HG02678 (cell line): ENCODE measurements around the gene VARS2.
"Not testable (repeated sequence)": the region's sequence is repeated elsewhere in the genome, so short reads cannot be mapped to it uniquely, and the experiment has no call there.

Source experiments
- ATAC-seq: cut with Tn5 transposase; IDR thresholded peaks from one replicate; pipeline ENCODE4 v1.9.1; 2021; ENCODE audit warnings: mild to moderate bottlenecking, moderate library complexity; ENCODE audit not compliant: unreplicated experiment

Gene VARS2

DNA sequence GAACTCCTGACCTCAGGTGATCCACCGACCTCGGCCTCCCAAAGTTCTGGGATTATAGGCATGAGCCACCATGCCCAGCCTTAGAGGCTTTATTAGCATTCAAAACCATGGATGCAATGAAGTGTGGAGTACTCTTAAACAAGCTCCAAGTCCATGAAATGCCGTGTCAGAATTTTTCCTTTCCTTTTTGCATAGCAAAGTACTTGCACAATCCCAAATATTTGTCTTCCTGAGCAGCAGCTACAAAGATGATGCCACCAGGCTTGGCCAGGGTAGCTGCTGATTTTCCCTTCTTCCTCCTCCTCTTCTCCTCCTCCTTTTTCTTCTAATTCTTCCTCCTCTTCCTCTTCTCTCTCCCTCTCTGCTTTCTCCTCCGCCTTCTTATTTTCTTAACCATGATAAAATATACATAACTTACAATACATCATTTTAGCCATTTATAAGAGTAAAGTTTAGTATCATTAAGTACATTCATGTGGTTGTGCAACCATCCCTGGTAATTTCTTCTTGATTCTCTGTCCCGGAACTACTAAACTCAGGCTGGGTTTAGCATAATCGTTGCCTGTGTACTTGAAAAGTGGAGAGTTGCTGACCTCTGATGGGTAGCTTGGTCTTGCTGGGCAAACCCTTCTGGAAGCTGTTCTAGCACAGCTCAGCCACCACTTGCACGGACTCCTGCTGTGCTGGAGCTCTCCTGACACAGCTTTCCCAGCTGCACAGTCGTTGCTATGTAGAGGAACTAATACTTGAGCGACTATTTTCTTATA lies 47.1 kb downstream of the VARS2 start:
- no peak for ATAC-seq

DNA sequence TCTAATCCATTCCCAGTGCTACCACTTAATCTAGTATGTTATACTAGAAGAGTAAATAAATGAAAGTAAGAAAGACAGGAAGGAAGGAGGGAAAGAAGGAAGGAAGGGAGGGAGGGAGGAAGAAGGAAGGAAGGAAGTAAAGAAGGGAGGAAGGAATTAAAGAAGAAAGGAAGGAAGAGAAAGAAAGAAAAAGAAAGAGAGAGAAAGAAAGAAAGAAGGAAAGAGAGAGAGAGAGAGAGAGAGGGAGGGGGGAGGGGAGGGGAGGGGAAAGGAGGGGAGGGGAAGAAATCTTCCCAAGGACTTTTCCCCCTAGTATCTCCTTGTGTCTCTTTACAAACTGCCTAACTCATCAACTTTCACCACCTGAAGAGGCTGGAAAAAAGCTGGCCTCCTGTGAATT lies 48.7 kb downstream of the VARS2 start:
- ATAC-seq, result no peak

DNA sequence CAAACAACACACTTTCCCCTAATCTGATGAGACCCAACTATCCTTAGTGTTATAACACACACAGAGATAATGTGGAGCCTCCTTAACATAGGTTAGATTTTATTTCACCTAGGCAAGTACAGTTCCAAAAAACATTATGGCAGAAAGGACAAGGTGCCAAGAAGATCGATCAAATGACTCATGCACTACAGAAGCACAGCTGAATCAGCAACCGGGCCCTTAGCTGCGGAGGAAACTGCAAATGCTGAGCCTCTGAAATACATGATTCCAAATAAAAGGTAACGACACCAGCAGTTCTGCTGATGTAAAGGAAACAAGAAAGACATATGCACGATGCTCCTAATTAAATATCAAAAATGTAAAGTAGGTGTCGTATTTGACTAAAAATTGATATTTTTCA lies 49.6 kb downstream of the VARS2 start:
- no peak for ATAC-seq

DNA sequence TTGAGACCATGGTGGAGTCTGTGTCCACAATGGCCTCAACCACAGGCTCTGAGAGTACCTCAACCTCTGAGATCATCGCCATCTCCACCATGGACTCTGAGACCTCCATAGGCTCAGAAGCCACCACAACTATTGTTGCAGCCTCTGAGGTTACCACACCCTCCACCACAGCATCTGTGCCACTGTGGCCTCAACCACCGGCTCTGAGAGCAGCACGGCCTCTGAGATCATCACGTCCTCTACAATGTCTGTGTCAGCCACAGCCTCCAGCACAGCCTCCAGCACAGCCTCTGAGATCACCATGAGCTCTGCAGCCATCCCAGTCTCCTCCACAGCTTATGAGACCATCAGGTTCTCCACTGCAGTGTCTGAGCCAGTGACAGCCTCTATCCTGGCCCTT lies 50.0 kb downstream of the VARS2 start:
- no peak for ATAC-seq

DNA sequence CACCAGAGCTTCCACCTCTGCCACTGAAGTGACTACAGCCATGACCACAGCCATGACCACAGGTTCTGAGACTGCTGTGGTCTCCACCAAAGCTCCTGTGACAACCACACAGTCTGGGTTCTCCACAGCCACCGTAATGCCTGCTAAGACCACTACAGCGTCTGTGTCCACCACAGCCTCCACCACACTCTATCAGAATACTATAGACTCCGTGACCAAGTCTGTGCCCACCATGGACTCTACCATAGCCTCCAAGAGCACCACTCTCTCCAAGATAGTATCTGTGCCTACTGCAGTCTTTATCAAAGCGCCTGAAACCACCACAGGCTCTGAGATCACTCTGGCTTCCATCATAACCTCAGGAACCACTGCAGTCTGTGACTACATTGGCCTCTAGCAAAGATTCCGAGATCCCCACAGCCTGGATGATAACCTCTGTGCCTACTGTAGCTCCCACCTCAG lies 51.1 kb downstream of the VARS2 start:
- no peak for ATAC-seq

DNA sequence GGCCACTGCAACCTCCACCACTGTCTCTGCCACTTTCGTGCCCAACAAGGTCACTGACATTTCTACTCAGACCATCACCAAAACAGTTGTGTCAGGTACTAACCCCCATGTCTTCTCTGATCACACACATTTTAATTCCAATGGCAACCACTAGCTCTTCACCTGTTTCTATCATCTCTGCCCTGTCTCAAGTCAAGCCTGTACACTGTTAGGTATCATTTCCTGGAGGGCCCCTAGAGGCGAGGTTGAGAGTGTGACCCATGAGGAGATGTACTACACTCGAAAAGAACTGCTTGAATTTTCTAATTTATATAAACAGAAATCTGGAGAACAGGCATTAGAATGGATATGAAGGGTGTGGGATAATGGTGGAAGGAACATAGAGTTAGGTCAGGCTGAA lies 52.1 kb downstream of the VARS2 start:
- no peak for ATAC-seq

DNA sequence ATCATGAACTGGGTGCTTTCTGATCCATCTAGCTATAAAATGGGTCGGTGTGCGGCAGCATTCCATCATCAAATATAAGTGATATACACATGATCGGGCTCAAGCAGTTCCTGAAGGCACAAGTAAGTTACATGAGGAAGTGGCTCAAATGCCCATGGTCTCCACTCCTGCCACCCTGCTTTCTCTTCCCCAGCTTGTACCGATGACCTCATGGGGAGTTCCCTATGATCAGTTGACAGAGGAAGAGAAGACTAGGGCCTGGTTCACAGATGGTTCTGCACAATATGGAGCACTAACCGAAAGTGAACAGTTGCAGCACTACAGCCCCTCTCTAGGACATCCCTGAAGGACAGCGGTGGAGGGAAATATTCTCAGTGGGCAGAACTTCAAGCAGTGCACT lies 55.1 kb downstream of the VARS2 start:
- not testable (repeated sequence) for ATAC-seq

DNA sequence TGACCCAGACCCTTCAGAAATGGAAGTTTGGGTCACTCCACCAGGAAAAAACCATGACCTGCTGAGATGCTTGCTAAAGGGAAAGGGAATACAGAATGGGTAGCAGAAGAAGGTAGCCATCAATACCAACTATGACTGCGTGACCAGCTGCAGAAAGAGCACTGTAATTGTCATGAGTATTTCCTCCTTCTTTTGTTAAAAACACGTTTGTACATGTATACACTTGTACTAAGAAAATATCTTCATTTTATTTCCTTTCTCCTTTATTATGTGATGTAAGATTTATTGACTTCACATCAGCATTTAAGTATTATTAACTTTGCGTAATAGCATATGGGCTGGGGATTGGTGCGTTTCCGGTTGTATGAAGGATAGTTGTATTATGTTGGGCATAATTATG lies 56.9 kb downstream of the VARS2 start:
- no peak for ATAC-seq

DNA sequence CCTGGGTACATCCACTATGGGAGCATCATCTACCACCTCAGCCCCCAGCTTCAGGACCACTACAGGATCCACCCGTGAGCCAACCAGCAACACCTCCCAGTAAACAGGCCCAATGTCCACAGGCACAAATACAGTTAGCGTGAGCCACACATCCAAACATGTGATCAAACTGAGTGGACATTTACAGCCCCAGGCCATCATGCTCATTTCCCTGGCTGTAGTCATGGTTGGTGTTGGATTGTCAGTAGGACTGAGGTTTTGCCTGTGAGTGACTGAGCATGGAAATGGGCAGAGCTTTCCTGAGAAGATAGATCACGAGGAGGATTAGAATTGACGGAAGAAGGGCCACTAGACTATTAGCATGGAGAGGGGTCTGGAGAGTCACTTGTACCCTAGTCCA lies 58.8 kb downstream of the VARS2 start:
- no peak for ATAC-seq

DNA sequence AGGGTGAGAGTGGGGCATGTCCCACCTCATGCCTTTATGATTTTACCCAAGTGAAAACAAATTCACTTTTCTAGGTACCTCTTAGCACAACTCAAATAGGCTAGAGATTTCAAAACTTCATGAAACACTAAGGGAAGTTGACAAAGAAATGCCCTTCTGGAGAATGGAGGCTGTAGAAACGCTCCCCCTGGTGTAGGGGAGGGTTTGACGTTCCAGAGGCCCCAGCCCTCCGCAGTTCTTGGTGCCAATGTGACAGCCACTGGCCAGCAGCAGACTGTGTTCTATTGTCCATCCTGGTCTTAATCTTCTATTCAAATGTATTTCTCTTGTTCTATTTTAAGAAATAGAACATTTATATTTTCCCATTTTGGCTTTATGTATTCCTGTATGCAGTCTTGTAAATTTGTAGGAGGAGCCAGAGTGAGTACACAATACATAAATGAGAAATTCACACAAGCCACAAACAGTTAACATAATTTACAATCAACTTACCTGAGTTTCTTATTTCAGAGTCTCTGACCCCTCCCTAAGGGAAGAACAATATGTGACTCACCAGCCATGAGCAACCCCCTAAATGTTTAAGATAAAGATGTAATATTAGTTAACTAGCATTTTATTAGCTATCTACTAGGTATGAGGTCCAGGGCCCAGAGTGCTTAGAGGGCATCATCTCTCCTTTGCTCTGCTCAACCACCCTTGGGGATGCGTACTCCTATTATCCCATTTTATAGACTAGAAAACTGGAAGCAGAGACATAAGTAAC lies 60.6 kb downstream of the VARS2 start:
- no peak for ATAC-seq
